ENCODE results near the gene NUP54.

NUP54 gene

DNA sequence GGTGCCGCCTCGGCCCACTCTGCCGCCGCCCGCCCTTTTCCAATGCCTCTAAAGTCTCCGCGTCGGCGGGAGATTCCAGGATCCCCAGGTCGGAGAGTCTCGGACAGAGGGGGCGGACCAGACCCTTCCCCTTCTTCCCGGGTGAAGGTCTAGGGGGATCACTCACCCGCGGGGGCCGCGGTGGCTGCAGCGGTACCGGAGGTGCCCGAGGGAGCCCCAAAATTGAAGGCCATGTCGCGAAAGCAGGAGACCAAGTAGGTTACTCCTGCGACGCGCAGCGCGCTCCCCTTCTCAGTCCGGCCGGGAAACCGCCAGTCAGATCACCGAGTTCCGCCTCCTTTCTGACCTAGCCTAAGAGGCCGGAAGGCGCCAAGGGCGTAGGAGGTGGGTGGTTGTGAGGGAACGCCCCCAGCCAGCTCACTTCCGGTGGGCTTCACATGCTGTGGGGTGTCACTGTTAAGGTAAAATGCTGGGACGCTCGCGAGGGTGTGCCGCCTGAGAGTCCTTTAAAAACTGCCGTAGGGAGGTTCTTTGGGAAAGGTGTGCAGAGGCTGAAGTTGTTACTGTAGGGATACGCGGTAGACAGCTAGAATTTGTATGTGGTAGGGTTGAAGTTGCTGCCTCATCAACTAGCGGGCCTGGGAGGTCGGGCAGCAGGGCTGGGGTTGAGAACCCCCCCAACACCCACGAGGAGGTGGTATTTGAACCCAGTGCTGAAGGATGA lies at the start of gene NUP54:
Gene NUP54, minus strand, starts transcription at position 256 of the 724 bp plus-strand sequence. Its CDS starts 23 bp downstream, at position 233.
- DNase-seq, result peak; percentile 97

DNA sequence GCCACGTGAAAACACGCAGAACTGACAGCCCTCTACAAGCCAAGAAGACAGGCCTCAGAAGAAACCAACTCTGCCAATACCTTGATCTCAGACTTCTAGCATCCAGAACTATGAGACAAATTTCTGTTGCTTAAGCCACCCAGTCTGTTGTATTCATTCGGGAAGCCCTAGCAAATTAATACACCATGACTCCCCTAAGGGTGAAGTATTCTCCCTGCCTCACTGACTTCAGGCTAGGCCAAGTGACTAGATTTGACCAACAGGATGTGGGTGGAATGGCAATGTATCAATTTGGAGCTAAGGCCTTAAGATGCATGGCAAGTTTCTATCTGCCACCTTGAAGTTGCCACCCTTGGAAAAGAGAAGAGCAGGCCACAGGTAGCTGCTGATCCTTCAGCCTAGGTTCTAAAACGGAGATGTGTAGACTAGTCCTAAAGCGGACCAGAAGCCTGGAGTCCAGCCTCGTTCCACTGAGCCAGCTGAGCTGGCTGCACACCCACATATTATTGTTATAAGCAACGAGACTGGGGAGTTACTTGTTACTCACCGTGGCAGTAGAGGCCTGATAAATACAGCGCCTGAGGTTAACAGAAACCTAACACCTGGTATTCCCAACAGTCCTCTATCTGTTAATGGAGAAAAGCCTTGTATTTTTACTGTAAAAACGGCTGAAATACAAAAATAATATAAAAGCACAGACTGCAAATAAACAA lies 49.0 kb upstream of the NUP54 start:
- no peak for DNase-seq

GRCh38 chr4:76196376-76196775 lies 48.2 kb upstream of the NUP54 start:
- DNase-seq, result no peak

GRCh38 chr4:76195326-76195725 lies 47.1 kb upstream of the NUP54 start:
- no peak for DNase-seq

GRCh38 chr4:76194325-76194724 lies 46.1 kb upstream of the NUP54 start:
- DNase-seq, result no peak

DNA sequence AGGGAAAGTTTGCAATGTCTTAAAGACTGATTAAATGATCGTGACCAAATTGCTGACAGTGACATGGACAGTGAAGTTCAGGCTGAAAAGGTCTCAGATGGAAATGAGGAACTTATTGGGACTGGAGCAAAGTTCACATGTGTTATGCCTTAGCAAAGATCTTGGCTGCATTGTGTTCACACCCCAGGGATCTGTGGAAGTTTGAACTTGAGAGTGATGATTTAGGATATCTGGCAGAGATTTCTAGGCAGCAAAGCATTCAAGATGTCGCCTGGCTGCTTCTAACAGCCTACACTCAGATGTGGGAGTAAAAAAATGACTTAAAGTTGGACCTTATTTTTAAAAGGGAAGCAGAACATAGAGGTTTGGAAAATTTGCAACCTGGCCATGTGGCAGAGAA lies 44.0 kb upstream of the NUP54 start:
- DNase-seq, result no peak

- DNase-seq, result no peak
These were observed 40.4 kb upstream of the NUP54 start for GRCh38 chr4:76188557-76188956.

DNA sequence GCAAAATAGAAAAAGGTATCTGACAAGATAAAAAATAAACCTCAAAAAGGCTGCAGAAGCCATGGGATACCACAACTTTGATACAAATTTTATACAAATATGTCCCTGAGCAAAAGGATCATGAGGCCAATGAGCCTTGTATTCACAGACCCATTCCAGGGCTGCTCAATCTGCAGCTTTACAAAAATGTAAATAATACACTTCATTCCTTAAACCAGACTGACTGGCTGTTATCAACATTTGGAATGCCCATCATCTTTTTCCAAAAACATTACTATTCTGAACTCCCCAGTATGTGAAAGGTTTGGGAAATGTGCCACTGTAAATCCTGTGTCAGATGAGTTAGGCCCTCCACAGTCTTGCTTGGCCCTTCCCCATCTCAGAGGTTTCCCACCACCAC lies 40.0 kb upstream of the NUP54 start:
- no peak for DNase-seq

DNA sequence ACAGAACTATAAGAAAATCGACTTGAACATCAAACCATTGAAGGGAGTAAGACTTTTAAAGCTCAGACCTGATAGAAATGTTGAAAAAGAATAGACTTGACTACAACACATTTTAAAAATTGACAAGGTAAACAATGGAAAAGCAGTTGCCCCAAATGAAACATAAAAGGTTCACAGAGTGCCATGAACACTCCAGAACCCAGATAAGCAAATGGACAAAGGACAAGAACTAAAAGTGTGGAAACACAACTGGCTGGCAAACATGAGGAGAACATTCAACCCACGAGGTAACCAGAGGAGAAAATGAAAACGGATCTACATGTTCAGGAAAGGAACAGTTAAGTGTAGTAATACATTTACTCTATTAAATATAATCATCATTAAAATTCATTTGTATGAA lies 39.0 kb upstream of the NUP54 start:
- no peak for DNase-seq

DNA sequence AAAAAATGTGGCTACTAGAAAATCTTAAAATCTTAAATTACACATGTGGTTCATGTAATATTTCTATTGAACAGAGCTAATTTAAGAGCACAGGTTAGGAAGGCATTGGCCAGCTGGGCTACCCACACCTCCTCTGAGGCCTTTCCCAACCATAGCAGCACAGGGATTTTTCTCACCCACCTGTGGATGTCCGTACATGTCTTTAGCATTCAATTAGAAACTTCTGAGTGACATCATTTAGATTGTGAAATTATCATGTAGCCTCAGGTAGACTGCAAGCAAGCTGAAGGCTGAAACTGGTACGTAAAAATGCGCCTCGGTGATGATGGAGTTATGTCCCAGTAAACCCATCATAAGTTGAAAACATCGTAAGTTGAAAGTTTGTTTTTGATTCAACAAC lies 34.3 kb upstream of the NUP54 start:
- DNase-seq, result no peak

GRCh38 chr4:76179398-76180318 lies 31.5 kb upstream of the NUP54 start:
- peak; percentile 89 for DNase-seq

GRCh38 chr4:76178296-76178695 lies 30.1 kb upstream of the NUP54 start:
- DNase-seq, result no peak

GRCh38 chr4:76177709-76178108 lies 29.5 kb upstream of the NUP54 start:
- DNase-seq, result no peak

DNA sequence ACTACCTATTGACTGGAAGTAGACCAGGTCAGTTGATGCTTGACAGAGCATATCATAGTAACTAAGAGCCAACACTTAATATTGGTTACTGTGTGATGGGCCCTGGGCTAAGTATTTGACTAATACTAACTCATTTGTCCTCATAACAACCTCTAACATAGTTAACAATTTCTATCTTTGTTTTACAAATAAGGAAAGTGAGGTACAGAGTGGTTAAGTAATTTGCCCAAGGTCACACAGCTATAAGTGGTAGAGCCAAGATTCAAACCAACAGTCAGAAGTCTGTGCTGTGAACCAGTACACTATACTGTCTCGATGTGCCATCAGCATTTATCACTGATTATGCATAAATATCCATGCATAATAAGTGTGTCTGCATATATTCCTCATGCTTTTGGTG lies 27.1 kb upstream of the NUP54 start:
- no peak for DNase-seq

DNA sequence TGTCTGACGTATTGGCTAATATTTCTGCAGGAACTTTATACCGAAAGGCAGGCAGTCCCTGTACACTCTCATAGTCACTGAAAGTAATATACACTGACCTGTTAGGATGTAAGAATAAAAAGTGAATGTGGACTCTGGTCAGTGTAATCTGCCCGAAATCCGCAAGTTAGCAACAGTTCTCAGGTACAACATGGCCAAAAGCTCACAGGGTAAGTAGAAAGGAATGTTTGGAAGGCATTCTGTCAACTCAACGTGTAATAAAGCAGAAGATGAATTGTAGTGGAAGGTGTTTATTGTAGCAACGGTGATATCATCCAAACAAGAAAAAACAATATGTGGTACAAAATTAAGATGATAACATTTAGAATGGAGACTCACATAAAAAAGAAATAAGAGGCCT lies 26.0 kb upstream of the NUP54 start:
- DNase-seq, result no peak

- DNase-seq, result no peak
These were observed 20.5 kb upstream of the NUP54 start for GRCh38 chr4:76168688-76169087.

- no peak for DNase-seq
These were observed 18.3 kb upstream of the NUP54 start for GRCh38 chr4:76166480-76166879.

GRCh38 chr4:76160355-76160754 lies 12.2 kb upstream of the NUP54 start:
- DNase-seq, result no peak

DNA sequence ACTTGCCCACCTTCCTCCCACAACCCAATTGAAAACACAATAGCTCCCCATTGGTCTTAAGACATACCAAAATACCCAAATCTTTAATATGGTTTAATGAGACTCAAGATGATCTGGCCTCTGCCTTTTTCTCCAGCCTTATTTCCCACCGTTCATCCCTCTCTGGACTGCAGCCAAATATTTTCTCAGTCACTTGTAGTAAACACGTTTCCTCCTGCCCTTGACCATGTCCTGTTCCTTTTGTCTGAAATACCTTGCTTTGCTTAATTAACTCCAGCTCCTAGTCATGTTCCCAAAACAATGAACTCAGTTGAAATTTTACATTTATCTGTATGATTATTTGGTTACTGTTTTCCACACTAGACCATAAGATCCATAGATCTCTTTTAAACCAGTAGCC lies 8.4 kb upstream of the NUP54 start:
- DNase-seq, result no peak

DNA sequence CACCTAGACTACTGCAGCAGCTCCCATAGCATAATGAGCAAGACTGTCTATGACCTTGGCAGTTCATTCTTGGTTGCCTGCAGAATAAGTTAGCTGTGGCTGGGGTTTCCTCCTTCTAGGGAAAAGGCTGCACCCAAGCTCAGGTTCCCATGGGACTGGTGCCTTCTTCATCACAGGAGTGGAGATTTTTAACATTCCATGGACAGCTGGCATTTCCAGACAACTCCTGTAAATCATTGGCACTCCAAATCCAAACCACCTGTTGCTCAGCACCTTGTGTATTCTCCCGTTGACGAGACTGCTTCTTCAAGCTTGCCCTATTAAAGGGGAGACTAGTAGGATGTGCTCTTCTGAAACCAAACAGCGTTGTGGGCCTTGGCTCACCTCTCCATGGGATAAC lies 7.8 kb upstream of the NUP54 start:
- no peak for DNase-seq

DNA sequence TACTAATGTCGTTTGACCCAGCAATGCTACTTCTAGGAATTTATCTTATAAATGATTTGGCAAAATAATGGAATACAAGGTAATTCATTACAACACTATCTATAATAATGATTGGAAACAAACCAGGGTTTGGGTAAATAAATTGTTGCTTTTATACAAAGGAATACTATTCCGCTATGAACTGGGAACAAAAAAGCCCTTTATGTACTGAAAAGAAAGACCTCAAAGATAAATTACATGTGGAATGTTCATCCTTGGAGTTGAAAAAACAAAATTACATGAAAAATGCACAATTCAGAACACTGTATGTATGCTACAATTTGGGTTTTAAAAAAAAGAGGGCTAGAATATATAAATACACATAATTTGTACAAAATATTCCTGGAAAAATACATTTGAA lies 5.2 kb upstream of the NUP54 start:
- DNase-seq, result no peak

DNA sequence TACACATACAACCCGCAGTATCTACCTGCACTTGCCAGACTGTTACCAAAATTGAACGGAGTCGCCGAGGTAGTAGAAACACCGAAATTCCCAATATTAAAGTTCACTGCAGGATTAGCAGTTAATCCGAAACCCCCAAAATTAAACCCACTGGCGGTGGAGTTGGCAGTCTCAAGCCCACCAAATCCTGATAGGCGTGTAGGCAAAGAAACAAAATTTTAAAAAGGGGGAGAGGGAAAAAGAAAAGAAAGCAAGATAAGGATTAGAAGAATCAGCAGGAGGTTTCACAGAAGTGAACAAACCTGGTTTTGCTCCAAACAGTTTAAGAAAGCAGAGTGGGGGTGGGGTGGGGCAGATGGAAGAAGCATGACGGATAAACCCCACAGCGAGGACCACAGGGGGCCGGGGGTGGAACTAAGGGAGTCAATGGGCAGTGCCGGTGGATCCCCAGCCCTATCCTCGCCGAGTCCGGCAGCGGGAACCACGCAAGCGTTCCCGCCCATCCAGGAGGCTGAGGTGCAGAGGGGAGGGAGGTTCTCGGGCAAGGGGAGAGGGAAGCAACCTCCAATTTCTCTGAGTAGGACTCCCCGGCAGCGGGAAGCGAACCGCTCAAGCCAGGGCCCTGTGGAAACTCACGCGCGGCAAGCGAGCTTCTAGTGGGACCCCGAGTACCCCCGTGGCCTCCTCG lies 599 bp downstream of the NUP54 start:
- DNase-seq, result peak; percentile 70

GRCh38 chr4:76144546-76144945 lies 3.7 kb downstream of the NUP54 start:
- DNase-seq, result no peak

Measured in activated CD4-positive, alpha-beta T cell treated with anti-CD3 and anti-CD28 coated beads, Interleukin-2, Interleukin-6, amounts not matched to agents 100 ng/mL and 50 ng/mL, durations not matched to agents 16 hours and 8 hours (primary cell).